Loucy (cell line): ENCODE data around the gene HELB.

Experiments used
- H2AFZ ChIP-seq: fragments of 200-600 bp; sonication (generic); 2 replicates; pipeline ENCODE4 v1.6.0; 2016; ENCODE audit warnings: antibody characterized with exemption, mild to moderate bottlenecking, low read length, moderate library complexity
- H3F3A ChIP-seq: fragments of 200-600 bp; 2 replicates; pipeline ENCODE4 v1.6.0; 2016; ENCODE audit warnings: antibody characterized with exemption, low read depth, mild to moderate bottlenecking
- H3K27me3 ChIP-seq: fragments of 200-600 bp; sonication (generic); 2 replicates; pipeline ENCODE4 v1.6.1; 2014; ENCODE audit warnings: low read length, mild to moderate bottlenecking; ENCODE audit not compliant: insufficient read depth, poor library complexity, severe bottlenecking
- H3K36me3 ChIP-seq: fragments of 200-600 bp; sonication (generic); 2 replicates; pipeline ENCODE4 v1.6.1; 2016; ENCODE audit warnings: low read length; ENCODE audit not compliant: insufficient read depth
- H3K4me1 ChIP-seq: fragments of 200-600 bp; sonication (generic); 2 replicates; pipeline ENCODE4 v1.5.1; 2014; ENCODE audit warnings: low read length, mild to moderate bottlenecking; ENCODE audit not compliant: insufficient read depth, poor library complexity, severe bottlenecking
- H3K4me2 ChIP-seq: fragments of 200-600 bp; sonication (generic); 2 replicates; pipeline ENCODE4 v1.6.0; 2014; ENCODE audit warnings: antibody characterized with exemption, low read length, low read depth, mild to moderate bottlenecking; ENCODE audit not compliant: poor library complexity, severe bottlenecking
- H3K4me3 ChIP-seq: fragments of 200-600 bp; sonication (generic); 2 replicates; pipeline ENCODE4 v1.5.1; 2014; ENCODE audit warnings: low read length, mild to moderate bottlenecking, mixed read lengths; ENCODE audit not compliant: poor library complexity, severe bottlenecking
- H3K79me2 ChIP-seq: fragments of 200-600 bp; sonication (generic); 2 replicates; pipeline ENCODE4 v1.6.1; 2014; ENCODE audit warnings: low read length; ENCODE audit not compliant: insufficient read depth
- H3K9ac ChIP-seq: fragments of 200-600 bp; sonication (generic); 2 replicates; pipeline ENCODE4 v1.6.0; 2014; ENCODE audit warnings: mild to moderate bottlenecking, low read depth, low read length, moderate library complexity; ENCODE audit not compliant: poor library complexity, severe bottlenecking
- H3K9me2 ChIP-seq: fragments of 200-600 bp; sonication (generic); replicated peaks from 2 replicates; pipeline ENCODE4 v1.6.1; 2016; ENCODE audit warnings: low read depth, low read length, mixed read lengths
- H3K9me3 ChIP-seq: fragments of 200-600 bp; sonication (generic); 2 replicates; pipeline ENCODE4 v1.6.1; 2014; ENCODE audit warnings: mild to moderate bottlenecking, antibody characterized with exemption, low read length, low read depth; ENCODE audit not compliant: insufficient read depth
- H4K20me1 ChIP-seq: fragments of 200-600 bp; sonication (generic); 2 replicates; pipeline ENCODE4 v1.6.0; 2014; ENCODE audit warnings: antibody characterized with exemption, low read length, mild to moderate bottlenecking; ENCODE audit not compliant: insufficient read depth, poor library complexity, severe bottlenecking
- EZH2phosphoT487 ChIP-seq: fragments of 200-600 bp; IDR thresholded peaks from 2 replicates; pipeline ENCODE4 v1.6.1; 2018; ENCODE audit warnings: antibody characterized with exemption, mild to moderate bottlenecking, moderate library complexity, borderline replicate concordance
- TF ChIP-seq, protein P1 (sequence below): fragments of 200-600 bp; sonication (generic); conservative IDR thresholded peaks from 2 replicates; pipeline ENCODE4 v1.5.1; 2014; ENCODE audit warnings: mild to moderate bottlenecking, antibody characterized with exemption, low read length

Gene HELB

GRCh38 chr12:66354291-66354690, 52.0 kb downstream of the HELB start:
- H3K9ac ChIP-seq, result no peak overlapping the region

DNA sequence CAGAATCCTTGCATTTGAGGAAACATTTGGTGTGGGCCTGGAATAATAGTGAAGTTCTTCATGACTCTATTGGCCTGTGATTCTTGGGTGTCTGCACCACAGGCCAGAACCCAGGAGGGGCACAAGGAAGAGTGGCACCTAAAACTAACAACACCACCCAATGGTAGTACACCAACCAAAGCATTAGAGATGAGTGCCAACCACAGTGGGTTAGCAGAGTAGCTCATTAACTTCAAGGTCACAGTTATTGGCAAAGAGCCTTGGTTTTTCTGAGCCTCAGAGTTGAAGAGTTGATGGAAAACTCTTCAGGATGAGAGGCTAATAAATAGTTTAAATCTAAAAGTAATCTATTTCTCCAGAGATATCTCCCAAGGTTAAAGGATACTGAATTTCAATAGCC, 57.0 kb downstream of the HELB start:
- Histone ChIP-seq H4K20me1 (no peaks in the 10 kb centered on the region), H3K9me2 (no peaks in the 10 kb centered on the region), H3K4me2 (no peak overlapping the region), H3K9me3 (no peaks in the 10 kb centered on the region), H2AFZ (no peak overlapping the region), H3K36me3 (no peaks in the 10 kb centered on the region), H3K4me3 (no peak overlapping the region), H3K9ac (no peak overlapping the region), H3F3A (no peaks in the 10 kb centered on the region), H3K4me1 (no peaks in the 10 kb centered on the region), H3K79me2 (no peaks in the 10 kb centered on the region), H3K27me3 (no peaks in the 10 kb centered on the region)
- TF ChIP-seq, protein P1, sequence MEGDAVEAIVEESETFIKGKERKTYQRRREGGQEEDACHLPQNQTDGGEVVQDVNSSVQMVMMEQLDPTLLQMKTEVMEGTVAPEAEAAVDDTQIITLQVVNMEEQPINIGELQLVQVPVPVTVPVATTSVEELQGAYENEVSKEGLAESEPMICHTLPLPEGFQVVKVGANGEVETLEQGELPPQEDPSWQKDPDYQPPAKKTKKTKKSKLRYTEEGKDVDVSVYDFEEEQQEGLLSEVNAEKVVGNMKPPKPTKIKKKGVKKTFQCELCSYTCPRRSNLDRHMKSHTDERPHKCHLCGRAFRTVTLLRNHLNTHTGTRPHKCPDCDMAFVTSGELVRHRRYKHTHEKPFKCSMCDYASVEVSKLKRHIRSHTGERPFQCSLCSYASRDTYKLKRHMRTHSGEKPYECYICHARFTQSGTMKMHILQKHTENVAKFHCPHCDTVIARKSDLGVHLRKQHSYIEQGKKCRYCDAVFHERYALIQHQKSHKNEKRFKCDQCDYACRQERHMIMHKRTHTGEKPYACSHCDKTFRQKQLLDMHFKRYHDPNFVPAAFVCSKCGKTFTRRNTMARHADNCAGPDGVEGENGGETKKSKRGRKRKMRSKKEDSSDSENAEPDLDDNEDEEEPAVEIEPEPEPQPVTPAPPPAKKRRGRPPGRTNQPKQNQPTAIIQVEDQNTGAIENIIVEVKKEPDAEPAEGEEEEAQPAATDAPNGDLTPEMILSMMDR, result no peak
- no peak for TF ChIP-seq EZH2phosphoT487

More at GRCh38 chr12:66354291-66354690, 52.0 kb downstream of the HELB start:
- Histone ChIP-seq H2AFZ (no peak overlapping the region), H3K36me3 (no peaks in the 10 kb centered on the region; the same call in 1 of the 2 replicates), H3K4me2 (no peak overlapping the region), H3F3A (no peaks in the 10 kb centered on the region), H3K27me3 (no peaks in the 10 kb centered on the region), H3K9me3 (no peaks in the 10 kb centered on the region), H3K4me1 (no peaks in the 10 kb centered on the region), H4K20me1 (no peaks in the 10 kb centered on the region), H3K9me2 (no peaks in the 10 kb centered on the region), H3K4me3 (no peak overlapping the region), H3K79me2 (no peaks in the 10 kb centered on the region)
- TF ChIP-seq, protein P1, result no peak
- TF ChIP-seq EZH2phosphoT487, result no peak

GRCh38 chr12:66361703-66362102, 59.4 kb downstream of the HELB start:
- Histone ChIP-seq H3K9me3 (no peaks in the 10 kb centered on the region), H3K36me3 (no peaks in the 10 kb centered on the region), H3K79me2 (no peaks in the 10 kb centered on the region), H2AFZ (no peak overlapping the region), H3F3A (no peaks in the 10 kb centered on the region), H3K4me2 (no peak overlapping the region), H3K9me2 (no peaks in the 10 kb centered on the region), H3K4me3 (no peak overlapping the region), H3K9ac (no peak overlapping the region), H3K27me3 (no peaks in the 10 kb centered on the region), H3K4me1 (no peaks in the 10 kb centered on the region), H4K20me1 (no peaks in the 10 kb centered on the region)
- TF ChIP-seq EZH2phosphoT487, result no peak

GRCh38 chr12:66365718-66366490, 63.6 kb downstream of the HELB start:
- Histone ChIP-seq H3K9ac (no peak overlapping the region), H3K9me3 (no peaks in the 10 kb centered on the region), H3F3A (no peaks in the 10 kb centered on the region), H3K79me2 (no peaks in the 10 kb centered on the region), H3K36me3 (no peaks in the 10 kb centered on the region), H3K27me3 (no peaks in the 10 kb centered on the region), H4K20me1 (no peaks in the 10 kb centered on the region), H3K4me1 (no peaks in the 10 kb centered on the region), H3K9me2 (no peaks in the 10 kb centered on the region), H3K4me3 (no peak overlapping the region), H3K4me2 (no peak overlapping the region), H2AFZ (no peak overlapping the region)
- no peak for TF ChIP-seq EZH2phosphoT487
- TF ChIP-seq, protein P1, result no peak
